Measurements from ENCODE around the gene MBD1.

Gene MBD1

GRCh38 chr18:50277942-50278341, 3.4 kb downstream of the MBD1 start:
- TF ChIP-seq CTCF (conservative IDR thresholded peaks at IDR 0.05; ENCODE audit: low read depth, low read length), result no peak
- DNase-seq (ENCODE audit: low read depth), result no peak
- no peak overlapping the region for H3K4me3 ChIP-seq (ENCODE audit: low read length)

- TF ChIP-seq CTCF (conservative IDR thresholded peaks at IDR 0.05; ENCODE audit: low read depth, low read length), result no peak
- DNase-seq (ENCODE audit: low read depth), result no peak
- no peak overlapping the region for H3K4me3 ChIP-seq (ENCODE audit: low read length)
These were observed 4.9 kb downstream of the MBD1 start for GRCh38 chr18:50276452-50276851.

- TF ChIP-seq CTCF (conservative IDR thresholded peaks at IDR 0.05; ENCODE audit: low read depth, low read length), result no peak
- no peak overlapping the region for H3K4me3 ChIP-seq (ENCODE audit: low read length)
- no peak for DNase-seq (ENCODE audit: low read depth)
These were observed 5.8 kb downstream of the MBD1 start for GRCh38 chr18:50275503-50276036.

- H3K4me3 ChIP-seq (ENCODE audit: low read length), result no peak overlapping the region
- no peak for DNase-seq (ENCODE audit: low read depth)
These were observed 6.4 kb downstream of the MBD1 start for GRCh38 chr18:50274941-50275340.

GRCh38 chr18:50274044-50274442, 7.3 kb downstream of the MBD1 start:
- no peak for DNase-seq (ENCODE audit: low read depth)
- TF ChIP-seq CTCF (conservative IDR thresholded peaks at IDR 0.05; ENCODE audit: low read depth, low read length), result no peak
- no peak overlapping the region for H3K4me3 ChIP-seq (ENCODE audit: low read length)

More at GRCh38 chr18:50274941-50275340, 6.4 kb downstream of the MBD1 start:
- TF ChIP-seq CTCF (conservative IDR thresholded peaks at IDR 0.05; ENCODE audit: low read depth, low read length), result no peak

GRCh38 chr18:50273203-50274043, 7.9 kb downstream of the MBD1 start:
- H3K4me3 ChIP-seq (ENCODE audit: low read length), result no peak overlapping the region
- TF ChIP-seq CTCF (conservative IDR thresholded peaks at IDR 0.05; ENCODE audit: low read depth, low read length), result no peak
- DNase-seq (ENCODE audit: low read depth), result no peak

- DNase-seq (ENCODE audit: low read depth), result no peak
- TF ChIP-seq CTCF (conservative IDR thresholded peaks at IDR 0.05; ENCODE audit: low read depth, low read length), result no peak
- no peak overlapping the region for H3K4me3 ChIP-seq (ENCODE audit: low read length)
These were observed 8.8 kb downstream of the MBD1 start for GRCh38 chr18:50272568-50272967.
